Measurements from ENCODE around the gene KCNC1.

KCNC1 gene

DNA sequence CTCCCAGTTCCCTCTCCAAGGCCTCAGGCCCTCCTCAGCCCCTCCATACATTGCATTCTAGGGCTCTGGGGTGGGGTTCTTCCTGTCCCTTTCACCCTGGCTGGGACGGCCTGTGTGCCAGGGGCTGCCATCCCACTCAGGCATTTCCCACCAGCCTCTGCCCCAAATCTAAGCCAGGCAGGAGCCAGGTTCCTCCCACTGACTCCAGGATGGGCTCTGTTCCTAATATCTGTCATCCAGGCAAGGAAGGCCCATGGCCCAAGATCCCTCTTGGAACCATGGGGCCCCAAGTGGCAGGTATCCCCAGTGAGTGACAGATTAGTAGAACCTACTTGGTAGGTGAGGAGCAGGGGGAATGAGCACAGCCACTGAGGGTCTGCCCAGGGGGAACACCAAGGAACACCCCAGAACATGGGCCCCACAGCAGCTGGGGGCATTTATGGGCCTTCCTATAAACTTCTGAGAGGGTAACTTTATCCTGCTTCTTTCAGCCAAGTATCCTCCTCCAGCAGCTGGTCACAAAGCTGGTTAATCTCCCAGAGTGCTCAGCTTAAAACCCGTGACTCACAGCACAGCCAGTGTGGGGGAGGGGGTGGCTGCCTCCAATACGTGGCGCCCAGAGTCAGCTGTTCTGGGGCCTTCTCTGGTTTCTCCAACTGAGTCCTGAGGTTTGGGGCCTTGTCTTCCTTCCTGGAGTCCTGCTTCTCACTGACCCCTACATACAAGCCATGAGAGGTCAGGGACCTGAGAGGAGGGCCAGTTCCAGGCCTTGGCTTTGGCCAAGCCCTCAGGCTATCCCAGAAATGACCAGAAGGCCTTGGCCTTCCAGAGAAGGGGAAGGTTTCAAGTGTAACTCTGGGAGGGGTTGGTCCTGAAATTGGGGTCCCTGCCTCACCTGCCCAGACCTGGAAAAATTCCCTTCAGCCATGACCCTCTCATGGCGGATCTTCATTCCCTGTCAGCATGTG is 35.1 kb upstream of the KCNC1 start:
- H3K27ac ChIP-seq (ENCODE audit: low read length), result no peak overlapping the region
- H3K4me3 ChIP-seq (ENCODE audit: low read length), result no peak overlapping the region
- no peaks in the 10 kb centered on the region for H4K20me1 ChIP-seq (ENCODE audit: insufficient read depth, low read length)
- H3K79me2 ChIP-seq (ENCODE audit: low read length), result no peaks in the 10 kb centered on the region
- H3K4me1 ChIP-seq (ENCODE audit: low read length), result no peaks in the 10 kb centered on the region
- H3K9me3 ChIP-seq (ENCODE audit: insufficient read depth, low read length), result peaks cover 3% of the 10 kb centered on the region; the same call in 1 of the 2 replicates
- no peak overlapping the region for H2AFZ ChIP-seq (ENCODE audit: low read depth, low read length)
- TF ChIP-seq EZH2phosphoT487 (IDR thresholded peaks at IDR 0.05; ENCODE audit: low read depth), result no peak
- TF ChIP-seq, protein P1, sequence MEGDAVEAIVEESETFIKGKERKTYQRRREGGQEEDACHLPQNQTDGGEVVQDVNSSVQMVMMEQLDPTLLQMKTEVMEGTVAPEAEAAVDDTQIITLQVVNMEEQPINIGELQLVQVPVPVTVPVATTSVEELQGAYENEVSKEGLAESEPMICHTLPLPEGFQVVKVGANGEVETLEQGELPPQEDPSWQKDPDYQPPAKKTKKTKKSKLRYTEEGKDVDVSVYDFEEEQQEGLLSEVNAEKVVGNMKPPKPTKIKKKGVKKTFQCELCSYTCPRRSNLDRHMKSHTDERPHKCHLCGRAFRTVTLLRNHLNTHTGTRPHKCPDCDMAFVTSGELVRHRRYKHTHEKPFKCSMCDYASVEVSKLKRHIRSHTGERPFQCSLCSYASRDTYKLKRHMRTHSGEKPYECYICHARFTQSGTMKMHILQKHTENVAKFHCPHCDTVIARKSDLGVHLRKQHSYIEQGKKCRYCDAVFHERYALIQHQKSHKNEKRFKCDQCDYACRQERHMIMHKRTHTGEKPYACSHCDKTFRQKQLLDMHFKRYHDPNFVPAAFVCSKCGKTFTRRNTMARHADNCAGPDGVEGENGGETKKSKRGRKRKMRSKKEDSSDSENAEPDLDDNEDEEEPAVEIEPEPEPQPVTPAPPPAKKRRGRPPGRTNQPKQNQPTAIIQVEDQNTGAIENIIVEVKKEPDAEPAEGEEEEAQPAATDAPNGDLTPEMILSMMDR (IDR thresholded peaks at IDR 0.05; ENCODE audit: low read depth, low read length), result no peak
- H3K9ac ChIP-seq (ENCODE audit: low read length), result no peak overlapping the region
- no peak overlapping the region for H3K4me2 ChIP-seq (ENCODE audit: low read length)
- H3K36me3 ChIP-seq (replicated peaks; ENCODE audit: low read depth, low read length), result no peaks in the 10 kb centered on the region
- no peaks in the 10 kb centered on the region for H3K27me3 ChIP-seq (ENCODE audit: low read depth, low read length)

DNA sequence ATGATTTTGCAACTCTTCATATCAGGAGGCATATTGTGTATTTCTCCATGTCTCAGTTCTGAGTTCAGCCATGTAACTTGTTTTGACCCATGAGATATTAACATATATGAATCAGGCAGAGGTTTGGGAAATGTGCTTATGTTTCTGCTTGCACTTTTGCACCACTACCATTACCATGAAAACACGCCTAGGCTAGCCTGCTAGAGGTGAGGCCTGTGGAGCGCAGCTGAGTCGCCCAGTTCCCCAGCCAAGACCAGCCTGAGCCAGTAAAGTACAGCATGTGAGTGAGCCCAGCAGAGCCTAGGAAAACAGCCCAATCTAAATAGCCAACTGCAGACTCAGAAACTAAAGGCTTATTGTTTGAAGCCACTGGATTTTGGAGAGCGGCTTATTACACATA is 33.6 kb upstream of the KCNC1 start:
- H3K27ac ChIP-seq (ENCODE audit: low read length), result no peak overlapping the region

DNA sequence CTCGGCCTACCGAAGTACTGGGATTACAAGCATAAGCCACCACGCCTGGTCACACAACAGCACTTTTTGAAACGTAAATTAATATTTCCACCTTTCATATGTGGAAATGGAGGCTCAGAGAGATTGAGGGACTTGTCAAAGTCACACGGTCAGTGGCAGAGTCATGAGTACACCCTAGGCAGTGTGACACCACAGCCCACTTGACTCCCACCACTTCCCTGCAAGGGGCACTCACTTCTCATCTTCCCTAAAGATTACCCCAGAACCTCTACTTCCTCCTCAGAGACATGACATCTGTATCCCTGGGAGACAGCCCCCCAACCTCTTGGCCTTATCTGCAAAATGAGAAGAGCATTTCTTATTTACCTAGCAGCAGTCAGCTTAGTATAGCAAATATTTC is 31.7 kb upstream of the KCNC1 start:
- Histone ChIP-seq H3K9me3 (ENCODE audit: insufficient read depth, low read length) (peaks cover 3% of the 10 kb centered on the region; the same call in 1 of the 2 replicates), H3K36me3 (replicated peaks; ENCODE audit: low read depth, low read length) (no peaks in the 10 kb centered on the region), H3K4me2 (ENCODE audit: low read length) (no peak overlapping the region), H2AFZ (ENCODE audit: low read depth, low read length) (no peak overlapping the region), H3K27ac (ENCODE audit: low read length) (no peak overlapping the region), H3K79me2 (ENCODE audit: low read length) (no peaks in the 10 kb centered on the region), H3K9ac (ENCODE audit: low read length) (no peak overlapping the region), H3K4me1 (ENCODE audit: low read length) (no peaks in the 10 kb centered on the region), H4K20me1 (ENCODE audit: insufficient read depth, low read length) (no peaks in the 10 kb centered on the region), H3K4me3 (ENCODE audit: low read length) (no peak overlapping the region), H3K27me3 (ENCODE audit: low read depth, low read length) (0 out of 2 replicates have a peak, but pooled peaks cover 2% of the 10 kb centered on the region)
- TF ChIP-seq, protein P1 (IDR thresholded peaks at IDR 0.05; ENCODE audit: low read depth, low read length), result no peak
- TF ChIP-seq EZH2phosphoT487 (IDR thresholded peaks at IDR 0.05; ENCODE audit: low read depth), result no peak

More for the DNA sequence above, 33.6 kb upstream of the KCNC1 start:
- no peak overlapping the region for H3K9ac ChIP-seq (ENCODE audit: low read length)
- no peak overlapping the region for H3K4me3 ChIP-seq (ENCODE audit: low read length)
- peaks cover 3% of the 10 kb centered on the region; the same call in 1 of the 2 replicates for H3K9me3 ChIP-seq (ENCODE audit: insufficient read depth, low read length)
- no peak overlapping the region for H3K4me2 ChIP-seq (ENCODE audit: low read length)
- H3K79me2 ChIP-seq (ENCODE audit: low read length), result no peaks in the 10 kb centered on the region
- no peaks in the 10 kb centered on the region for H3K36me3 ChIP-seq (replicated peaks; ENCODE audit: low read depth, low read length)
- H4K20me1 ChIP-seq (ENCODE audit: insufficient read depth, low read length), result no peaks in the 10 kb centered on the region
- H2AFZ ChIP-seq (ENCODE audit: low read depth, low read length), result no peak overlapping the region
- TF ChIP-seq EZH2phosphoT487 (IDR thresholded peaks at IDR 0.05; ENCODE audit: low read depth), result no peak
- TF ChIP-seq, protein P1 (IDR thresholded peaks at IDR 0.05; ENCODE audit: low read depth, low read length), result no peak
- no peaks in the 10 kb centered on the region for H3K4me1 ChIP-seq (ENCODE audit: low read length)
- 0 out of 2 replicates have a peak, but pooled peaks cover 2% of the 10 kb centered on the region for H3K27me3 ChIP-seq (ENCODE audit: low read depth, low read length)

DNA sequence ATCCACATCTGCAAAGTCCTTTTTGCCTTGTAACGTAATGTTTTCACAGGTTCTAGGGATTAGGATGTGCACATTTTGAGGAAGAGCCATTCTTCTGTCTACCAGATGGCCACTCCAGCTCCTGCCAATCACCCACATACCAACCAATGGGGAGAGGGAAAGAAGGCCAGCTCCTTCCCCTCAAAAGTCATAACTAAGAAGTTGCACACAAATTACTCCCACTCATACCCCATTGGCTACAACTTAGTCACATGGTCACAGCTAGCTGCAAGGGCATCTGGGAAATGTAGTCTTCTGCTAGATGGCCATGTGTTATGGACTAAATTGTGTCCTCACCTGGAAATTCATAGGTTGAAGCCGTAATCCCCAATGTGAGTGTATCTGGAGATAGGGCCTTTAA is 30.6 kb upstream of the KCNC1 start:
- no peaks in the 10 kb centered on the region for H4K20me1 ChIP-seq (ENCODE audit: insufficient read depth, low read length)
- H3K79me2 ChIP-seq (ENCODE audit: low read length), result no peaks in the 10 kb centered on the region
- no peaks in the 10 kb centered on the region for H3K4me1 ChIP-seq (ENCODE audit: low read length)
- no peak overlapping the region for H3K9ac ChIP-seq (ENCODE audit: low read length)
- no peak for TF ChIP-seq EZH2phosphoT487 (IDR thresholded peaks at IDR 0.05; ENCODE audit: low read depth)
- TF ChIP-seq, protein P1 (IDR thresholded peaks at IDR 0.05; ENCODE audit: low read depth, low read length), result no peak
- H3K27me3 ChIP-seq (ENCODE audit: low read depth, low read length), result 0 out of 2 replicates have a peak, but pooled peaks cover 2% of the 10 kb centered on the region
- no peaks in the 10 kb centered on the region for H3K36me3 ChIP-seq (replicated peaks; ENCODE audit: low read depth, low read length)
- no peak overlapping the region for H3K4me2 ChIP-seq (ENCODE audit: low read length)
- H2AFZ ChIP-seq (ENCODE audit: low read depth, low read length), result no peak overlapping the region
- H3K9me3 ChIP-seq (ENCODE audit: insufficient read depth, low read length), result peaks cover 3% of the 10 kb centered on the region; the same call in 1 of the 2 replicates
- no peak overlapping the region for H3K4me3 ChIP-seq (ENCODE audit: low read length)
- H3K27ac ChIP-seq (ENCODE audit: low read length), result no peak overlapping the region
